ENCODE data around the gene OLIG1.

Gene OLIG1

DNA sequence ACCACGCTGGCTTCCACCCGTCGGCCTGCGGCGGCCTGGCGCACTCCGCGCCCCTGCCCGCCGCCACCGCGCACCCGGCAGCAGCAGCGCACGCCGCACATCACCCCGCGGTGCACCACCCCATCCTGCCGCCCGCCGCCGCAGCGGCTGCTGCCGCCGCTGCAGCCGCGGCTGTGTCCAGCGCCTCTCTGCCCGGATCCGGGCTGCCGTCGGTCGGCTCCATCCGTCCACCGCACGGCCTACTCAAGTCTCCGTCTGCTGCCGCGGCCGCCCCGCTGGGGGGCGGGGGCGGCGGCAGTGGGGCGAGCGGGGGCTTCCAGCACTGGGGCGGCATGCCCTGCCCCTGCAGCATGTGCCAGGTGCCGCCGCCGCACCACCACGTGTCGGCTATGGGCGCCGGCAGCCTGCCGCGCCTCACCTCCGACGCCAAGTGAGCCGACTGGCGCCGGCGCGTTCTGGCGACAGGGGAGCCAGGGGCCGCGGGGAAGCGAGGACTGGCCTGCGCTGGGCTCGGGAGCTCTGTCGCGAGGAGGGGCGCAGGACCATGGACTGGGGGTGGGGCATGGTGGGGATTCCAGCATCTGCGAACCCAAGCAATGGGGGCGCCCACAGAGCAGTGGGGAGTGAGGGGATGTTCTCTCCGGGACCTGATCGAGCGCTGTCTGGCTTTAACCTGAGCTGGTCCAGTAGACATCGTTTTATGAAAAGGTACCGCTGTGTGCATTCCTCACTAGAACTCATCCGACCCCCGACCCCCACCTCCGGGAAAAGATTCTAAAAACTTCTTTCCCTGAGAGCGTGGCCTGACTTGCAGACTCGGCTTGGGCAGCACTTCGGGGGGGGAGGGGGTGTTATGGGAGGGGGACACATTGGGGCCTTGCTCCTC, 42.3 kb upstream of the OLIG1 start:
- TF ChIP-seq, protein P1, sequence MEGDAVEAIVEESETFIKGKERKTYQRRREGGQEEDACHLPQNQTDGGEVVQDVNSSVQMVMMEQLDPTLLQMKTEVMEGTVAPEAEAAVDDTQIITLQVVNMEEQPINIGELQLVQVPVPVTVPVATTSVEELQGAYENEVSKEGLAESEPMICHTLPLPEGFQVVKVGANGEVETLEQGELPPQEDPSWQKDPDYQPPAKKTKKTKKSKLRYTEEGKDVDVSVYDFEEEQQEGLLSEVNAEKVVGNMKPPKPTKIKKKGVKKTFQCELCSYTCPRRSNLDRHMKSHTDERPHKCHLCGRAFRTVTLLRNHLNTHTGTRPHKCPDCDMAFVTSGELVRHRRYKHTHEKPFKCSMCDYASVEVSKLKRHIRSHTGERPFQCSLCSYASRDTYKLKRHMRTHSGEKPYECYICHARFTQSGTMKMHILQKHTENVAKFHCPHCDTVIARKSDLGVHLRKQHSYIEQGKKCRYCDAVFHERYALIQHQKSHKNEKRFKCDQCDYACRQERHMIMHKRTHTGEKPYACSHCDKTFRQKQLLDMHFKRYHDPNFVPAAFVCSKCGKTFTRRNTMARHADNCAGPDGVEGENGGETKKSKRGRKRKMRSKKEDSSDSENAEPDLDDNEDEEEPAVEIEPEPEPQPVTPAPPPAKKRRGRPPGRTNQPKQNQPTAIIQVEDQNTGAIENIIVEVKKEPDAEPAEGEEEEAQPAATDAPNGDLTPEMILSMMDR (IDR thresholded peaks at IDR 0.05; ENCODE audit: borderline replicate concordance, insufficient read depth, low read depth, low read length), result no peak
- H3K4me3 ChIP-seq (ENCODE audit: low read depth, low read length), result no peak overlapping the region

DNA sequence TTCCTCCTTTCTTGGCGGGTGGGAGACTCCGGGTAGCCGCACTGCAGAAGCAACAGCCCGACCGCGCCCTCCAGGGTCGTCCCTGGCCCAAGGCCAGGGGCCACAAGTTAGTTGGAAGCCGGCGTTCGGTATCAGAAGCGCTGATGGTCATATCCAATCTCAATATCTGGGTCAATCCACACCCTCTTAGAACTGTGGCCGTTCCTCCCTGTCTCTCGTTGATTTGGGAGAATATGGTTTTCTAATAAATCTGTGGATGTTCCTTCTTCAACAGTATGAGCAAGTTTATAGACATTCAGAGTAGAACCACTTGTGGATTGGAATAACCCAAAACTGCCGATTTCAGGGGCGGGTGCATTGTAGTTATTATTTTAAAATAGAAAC, 41.7 kb upstream of the OLIG1 start:
- no peak overlapping the region for H3K4me3 ChIP-seq (ENCODE audit: low read depth, low read length)
- TF ChIP-seq, protein P1 (IDR thresholded peaks at IDR 0.05; ENCODE audit: borderline replicate concordance, insufficient read depth, low read depth, low read length), result no peak

DNA sequence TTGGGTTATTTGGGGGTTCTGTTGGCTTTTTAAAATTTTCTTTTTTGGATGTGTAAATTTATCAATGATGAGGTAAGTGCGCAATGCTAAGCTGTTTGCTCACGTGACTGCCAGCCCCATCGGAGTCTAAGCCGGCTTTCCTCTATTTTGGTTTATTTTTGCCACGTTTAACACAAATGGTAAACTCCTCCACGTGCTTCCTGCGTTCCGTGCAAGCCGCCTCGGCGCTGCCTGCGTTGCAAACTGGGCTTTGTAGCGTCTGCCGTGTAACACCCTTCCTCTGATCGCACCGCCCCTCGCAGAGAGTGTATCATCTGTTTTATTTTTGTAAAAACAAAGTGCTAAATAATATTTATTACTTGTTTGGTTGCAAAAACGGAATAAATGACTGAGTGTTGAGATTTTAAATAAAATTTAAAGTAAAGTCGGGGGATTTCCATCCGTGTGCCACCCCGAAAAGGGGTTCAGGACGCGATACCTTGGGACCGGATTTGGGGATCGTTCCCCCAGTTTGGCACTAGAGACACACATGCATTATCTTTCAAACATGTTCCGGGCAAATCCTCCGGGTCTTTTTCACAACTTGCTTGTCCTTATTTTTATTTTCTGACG, 41.1 kb upstream of the OLIG1 start:
- no peak overlapping the region for H3K4me3 ChIP-seq (ENCODE audit: low read depth, low read length)
- TF ChIP-seq, protein P1 (IDR thresholded peaks at IDR 0.05; ENCODE audit: borderline replicate concordance, insufficient read depth, low read depth, low read length), result no peak

DNA sequence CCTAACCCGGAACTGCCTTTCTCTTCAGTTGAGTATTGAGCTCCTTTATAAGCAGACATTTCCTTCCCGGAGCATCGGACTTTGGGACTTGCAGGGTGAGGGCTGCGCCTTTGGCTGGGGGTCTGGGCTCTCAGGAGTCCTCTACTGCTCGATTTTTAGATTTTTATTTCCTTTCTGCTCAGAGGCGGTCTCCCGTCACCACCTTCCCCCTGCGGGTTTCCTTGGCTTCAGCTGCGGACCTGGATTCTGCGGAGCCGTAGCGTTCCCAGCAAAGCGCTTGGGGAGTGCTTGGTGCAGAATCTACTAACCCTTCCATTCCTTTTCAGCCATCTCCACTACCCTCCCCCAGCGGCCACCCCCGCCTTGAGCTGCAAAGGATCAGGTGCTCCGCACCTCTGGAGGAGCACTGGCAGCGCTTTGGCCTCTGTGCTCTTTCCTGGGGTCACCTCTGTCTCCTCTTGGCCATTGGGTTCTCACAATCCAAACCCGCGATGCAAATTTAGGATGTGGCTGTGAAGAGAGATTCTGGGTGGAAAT, 40.5 kb upstream of the OLIG1 start:
- TF ChIP-seq, protein P1 (IDR thresholded peaks at IDR 0.05; ENCODE audit: borderline replicate concordance, insufficient read depth, low read depth, low read length), result no peak
- no peak overlapping the region for H3K4me3 ChIP-seq (ENCODE audit: low read depth, low read length)

DNA sequence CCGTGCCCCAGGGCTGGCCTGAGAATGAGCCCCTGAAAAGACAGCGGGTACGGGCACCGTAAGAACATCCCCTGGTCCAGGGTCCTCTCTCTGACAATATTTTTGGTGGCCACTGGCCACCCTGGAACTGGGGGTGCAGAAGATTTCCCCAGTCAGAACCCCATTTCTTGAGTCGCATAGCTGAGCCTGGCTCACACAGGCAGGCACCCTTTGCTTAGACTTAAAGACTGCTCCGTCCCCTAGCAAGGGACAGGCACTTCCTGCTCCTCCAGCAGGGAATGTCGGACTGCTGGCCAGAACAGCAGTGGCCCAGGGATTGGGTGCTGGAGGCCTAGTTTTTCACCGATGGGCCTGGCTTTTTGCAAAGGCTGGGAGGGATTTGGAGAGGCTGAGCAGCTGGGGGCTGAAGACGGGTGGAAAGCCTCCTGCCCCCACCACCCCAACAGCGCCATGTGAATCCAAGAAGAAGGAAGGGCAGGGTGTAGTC, 39.9 kb upstream of the OLIG1 start:
- H3K4me3 ChIP-seq (ENCODE audit: low read depth, low read length), result no peak overlapping the region
- TF ChIP-seq, protein P1 (IDR thresholded peaks at IDR 0.05; ENCODE audit: borderline replicate concordance, insufficient read depth, low read depth, low read length), result no peak

DNA sequence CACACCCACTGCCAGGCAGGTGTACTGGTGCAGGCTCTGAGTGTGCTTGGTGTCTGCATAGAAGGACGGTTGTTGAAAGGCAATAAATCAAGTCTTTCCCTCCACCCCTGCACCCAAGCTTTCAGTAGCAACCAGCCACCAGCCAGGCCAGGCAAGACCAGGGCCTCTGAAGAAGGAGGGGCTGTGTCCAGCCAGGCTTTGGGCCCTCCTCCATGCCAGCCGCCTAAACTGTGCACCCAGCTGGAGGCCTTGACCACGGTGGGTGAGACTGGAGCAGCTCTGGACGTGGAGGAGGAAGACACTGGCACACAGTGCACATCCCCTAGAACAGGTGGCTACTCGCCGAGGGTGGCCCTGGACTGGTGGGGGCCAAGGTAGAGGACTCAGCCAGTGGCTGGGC, 39.3 kb upstream of the OLIG1 start:
- H3K4me3 ChIP-seq (ENCODE audit: low read depth, low read length), result no peak overlapping the region
- TF ChIP-seq, protein P1 (IDR thresholded peaks at IDR 0.05; ENCODE audit: borderline replicate concordance, insufficient read depth, low read depth, low read length), result no peak

Measured in GM12875 (cell line).